ENCODE results near the gene ERC2.

DNA sequence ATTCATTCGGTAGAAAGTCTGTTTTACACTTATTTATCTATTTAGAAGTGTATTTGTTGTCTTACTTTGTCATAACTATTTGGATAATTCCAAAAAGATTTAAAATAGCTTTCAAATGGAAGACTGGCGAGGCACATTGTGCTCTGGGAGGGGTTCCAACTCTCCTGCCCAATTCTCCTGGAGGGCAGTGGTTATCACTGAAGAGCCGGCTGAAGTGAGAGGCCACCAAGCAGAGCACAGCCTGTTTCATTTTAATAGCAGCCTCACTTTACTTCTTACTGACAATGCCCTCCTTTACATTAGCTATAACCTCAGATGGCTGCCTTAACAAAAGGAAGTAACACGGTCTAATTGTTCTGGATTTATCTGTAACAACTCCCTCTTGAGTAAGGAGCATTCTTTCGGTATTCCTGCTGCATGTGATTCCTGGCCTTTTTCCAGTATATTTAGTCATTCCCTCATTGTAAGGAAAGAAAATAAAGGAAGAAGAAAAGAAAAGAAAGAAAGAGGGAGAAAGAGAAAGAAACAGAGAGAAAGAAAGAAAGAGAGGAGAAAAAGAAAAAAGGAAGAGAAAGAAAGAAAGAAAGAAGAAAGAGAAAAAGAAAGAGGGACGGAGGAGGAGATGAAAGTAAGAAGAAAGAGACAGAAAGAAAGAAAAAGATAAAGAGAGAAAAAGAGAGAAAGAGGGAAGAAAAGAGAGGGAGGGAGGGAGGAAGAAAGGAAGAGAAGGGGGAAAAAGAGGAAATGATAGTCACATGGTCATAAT, 641.4 kb downstream of the ERC2 start:
- no peak for TF ChIP-seq CTCF (IDR thresholded peaks at IDR 0.05)
- TF ChIP-seq POLR2A (IDR thresholded peaks at IDR 0.05), result no peak

Measured in breast epithelium (tissue), 3 donors.